Measurements from ENCODE around the gene ZXDC. TPM values are rescaled to one million over a fixed set of nuclear protein-coding genes. Genes with fewer than 3 reads are reported as not detected.

ZXDC gene
- total RNA-seq, 1 experiment from 2014 or later: 17.2 TPM

DNA sequence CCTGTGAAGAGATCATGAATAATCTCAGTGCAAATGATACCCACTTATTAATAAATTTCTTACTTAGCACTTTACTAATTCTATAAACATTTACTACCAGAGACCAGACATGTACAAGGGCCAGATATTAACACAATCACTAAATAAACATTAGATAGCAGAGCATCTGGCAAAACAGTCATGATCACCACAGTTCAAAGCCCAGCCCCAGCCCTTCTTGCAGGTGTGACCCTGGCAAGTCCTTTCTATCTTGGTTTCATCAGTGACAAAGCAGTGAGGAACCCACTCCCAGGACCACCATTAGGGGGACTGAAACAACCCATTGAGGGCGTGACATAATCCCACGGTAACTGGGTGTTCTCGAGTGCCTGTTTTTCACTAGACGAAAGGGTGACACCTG, 11.6 kb downstream of the ZXDC start:
- Histone ChIP-seq H3K4me3 (no peak overlapping the region), H3K36me3 (peaks cover 60% of the 10 kb centered on the region), H3K4me1 (peaks cover 5% of the 10 kb centered on the region; the same call in 1 of the 2 replicates), H3K9me3 (replicated peaks) (no peaks in the 10 kb centered on the region), H3K27me3 (no peaks in the 10 kb centered on the region), H3K27ac (no peak overlapping the region)
- no peak for DNase-seq

DNA sequence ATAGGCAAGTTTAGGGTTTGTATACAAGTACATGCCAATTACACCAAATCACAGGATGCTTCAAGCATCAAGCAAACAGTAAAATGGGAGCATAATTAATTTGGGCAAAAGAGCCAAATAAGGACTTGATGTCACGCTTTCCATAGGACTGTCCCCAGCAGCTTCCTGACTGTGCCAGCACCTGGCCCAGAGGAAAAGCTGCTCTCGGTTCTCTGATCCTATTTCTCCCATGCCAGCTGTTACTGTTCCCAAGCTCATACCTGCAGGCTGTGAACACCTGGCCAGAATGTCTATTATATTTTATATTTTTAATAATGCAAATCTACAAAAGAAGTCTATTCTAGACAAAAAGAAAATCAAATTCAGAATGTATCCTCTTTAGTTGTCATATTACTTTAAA, 12.2 kb downstream of the ZXDC start:
- no peak for DNase-seq
- peaks cover 57% of the 10 kb centered on the region for H3K36me3 ChIP-seq
- no peaks in the 10 kb centered on the region for H3K27me3 ChIP-seq
- peaks cover 5% of the 10 kb centered on the region; the same call in 1 of the 2 replicates for H3K4me1 ChIP-seq
- no peak overlapping the region for H3K4me3 ChIP-seq
- no peaks in the 10 kb centered on the region for H3K9me3 ChIP-seq (replicated peaks)
- no peak overlapping the region for H3K27ac ChIP-seq

DNA sequence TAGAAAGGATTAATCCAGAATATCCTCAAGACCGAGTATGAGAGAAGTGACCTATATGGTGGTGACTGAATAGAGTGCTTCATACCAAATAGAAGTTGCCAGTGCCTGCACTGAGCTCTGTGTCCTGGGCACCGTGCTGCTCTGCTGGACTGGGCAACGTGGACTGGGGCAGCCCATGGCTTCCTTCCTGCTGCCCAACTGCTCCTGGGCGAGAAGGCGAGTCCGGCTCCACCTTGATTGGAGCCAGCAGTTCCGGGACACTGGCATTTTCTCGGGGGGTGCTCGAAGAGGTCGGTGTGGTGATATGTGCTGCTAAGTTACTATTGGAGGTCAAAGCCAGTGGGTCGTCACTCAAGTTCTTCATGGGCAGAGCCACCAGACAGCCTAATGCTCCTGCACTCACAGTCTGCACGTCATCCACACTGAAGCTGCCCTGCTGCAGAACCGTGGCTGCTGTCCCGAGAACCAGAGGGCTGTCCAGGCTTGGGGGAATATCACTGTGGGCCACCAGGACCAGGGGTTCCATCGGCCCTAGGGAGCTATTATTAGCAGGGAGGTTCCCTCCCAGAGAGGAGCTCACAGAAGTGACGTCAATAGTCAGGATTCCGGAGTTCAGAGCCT, 14.1 kb downstream of the ZXDC start:
- Histone ChIP-seq H3K4me1 (peaks cover 5% of the 10 kb centered on the region; the same call in 1 of the 2 replicates), H3K4me3 (no peak overlapping the region), H3K9me3 (replicated peaks) (no peaks in the 10 kb centered on the region), H3K36me3 (peaks cover 52% of the 10 kb centered on the region), H3K27ac (no peak overlapping the region), H3K27me3 (no peaks in the 10 kb centered on the region)
- DNase-seq: no peak

DNA sequence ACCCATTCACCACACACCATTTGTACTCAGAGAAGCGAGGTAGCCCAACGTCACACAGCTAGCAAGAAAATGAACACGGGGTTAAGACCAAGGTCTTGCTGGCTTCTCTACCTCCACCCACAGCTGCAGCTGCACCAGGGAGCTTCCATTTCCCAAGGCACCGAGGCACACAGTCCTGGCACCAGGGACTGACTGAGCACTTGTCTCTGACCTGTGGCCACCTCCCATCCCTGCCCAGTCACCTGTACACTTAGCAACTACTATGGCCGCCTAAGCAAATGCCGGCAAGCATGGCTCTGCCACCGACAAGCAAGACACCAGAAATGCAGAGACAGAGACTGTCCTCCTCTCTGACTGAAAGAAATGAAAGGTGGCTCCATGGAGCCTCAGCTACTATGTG, 15.3 kb downstream of the ZXDC start:
- H3K4me1 ChIP-seq: peaks cover 5% of the 10 kb centered on the region; the same call in 1 of the 2 replicates
- no peak overlapping the region for H3K4me3 ChIP-seq
- H3K36me3 ChIP-seq: peaks cover 42% of the 10 kb centered on the region

DNA sequence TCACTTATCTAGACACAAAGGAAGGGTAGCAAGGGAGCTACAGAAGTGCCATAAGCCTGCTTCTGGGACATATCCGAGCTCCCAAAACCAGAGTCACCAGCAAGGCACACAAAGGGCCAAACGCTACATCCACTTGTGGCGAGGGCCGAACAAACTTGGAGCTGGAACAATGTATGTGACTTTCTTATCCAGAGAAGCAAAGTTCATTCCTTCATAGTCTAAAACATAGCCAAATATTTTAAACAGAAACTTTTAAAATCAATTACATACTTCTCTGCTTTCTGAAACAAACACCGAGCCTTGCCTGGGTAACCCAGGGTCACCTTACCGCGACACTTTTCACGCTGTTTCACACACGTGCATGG, 15.9 kb downstream of the ZXDC start:
- no peaks in the 10 kb centered on the region for H3K9me3 ChIP-seq (replicated peaks)
- H3K27me3 ChIP-seq: no peaks in the 10 kb centered on the region
- no peak for DNase-seq
- H3K27ac ChIP-seq: no peak overlapping the region
- H3K4me3 ChIP-seq: no peak overlapping the region
- H3K36me3 ChIP-seq: peaks cover 38% of the 10 kb centered on the region
- peaks cover 4% of the 10 kb centered on the region; the same call in 1 of the 2 replicates for H3K4me1 ChIP-seq

More for the DNA sequence above, 15.3 kb downstream of the ZXDC start:
- no peaks in the 10 kb centered on the region for H3K9me3 ChIP-seq (replicated peaks)
- H3K27ac ChIP-seq: no peak overlapping the region
- no peaks in the 10 kb centered on the region for H3K27me3 ChIP-seq
- DNase-seq: no peak

DNA sequence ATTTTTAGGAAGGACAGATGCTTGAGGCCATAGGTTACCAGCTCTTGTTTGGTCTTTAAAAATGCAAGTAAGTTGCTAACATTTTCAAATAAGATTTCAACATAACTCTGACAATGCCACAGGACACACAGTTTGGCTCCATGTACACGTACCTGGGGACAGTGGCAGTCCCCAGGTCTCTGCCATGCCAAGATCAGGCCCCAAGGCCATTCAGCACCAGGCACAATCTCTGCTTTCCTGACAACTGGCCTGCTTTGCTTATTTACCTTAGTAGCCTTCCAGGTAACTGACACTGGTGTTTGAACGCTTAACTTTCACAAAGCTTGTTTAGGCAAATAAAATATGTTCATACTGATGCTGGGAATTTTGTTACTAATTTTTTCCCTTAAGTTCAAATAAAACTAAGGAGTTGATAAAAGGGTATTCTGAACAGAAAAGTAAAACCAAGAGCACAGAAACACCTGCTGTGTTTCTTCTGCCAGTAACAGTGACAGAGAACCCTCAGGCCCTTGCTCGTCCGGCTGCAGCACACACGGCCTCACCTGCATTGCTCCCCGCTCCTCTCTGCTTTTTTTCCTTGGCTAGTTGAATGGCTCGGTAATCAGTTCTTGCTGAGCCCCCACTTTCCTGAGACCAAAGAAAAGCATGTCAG, 16.5 kb downstream of the ZXDC start:
- no peaks in the 10 kb centered on the region for H3K9me3 ChIP-seq (replicated peaks)
- H3K36me3 ChIP-seq: peaks cover 41% of the 10 kb centered on the region
- no peak overlapping the region for H3K4me3 ChIP-seq
- H3K27ac ChIP-seq: no peak overlapping the region
- no peaks in the 10 kb centered on the region for H3K4me1 ChIP-seq
- no peak for DNase-seq
- H3K27me3 ChIP-seq: no peaks in the 10 kb centered on the region

DNA sequence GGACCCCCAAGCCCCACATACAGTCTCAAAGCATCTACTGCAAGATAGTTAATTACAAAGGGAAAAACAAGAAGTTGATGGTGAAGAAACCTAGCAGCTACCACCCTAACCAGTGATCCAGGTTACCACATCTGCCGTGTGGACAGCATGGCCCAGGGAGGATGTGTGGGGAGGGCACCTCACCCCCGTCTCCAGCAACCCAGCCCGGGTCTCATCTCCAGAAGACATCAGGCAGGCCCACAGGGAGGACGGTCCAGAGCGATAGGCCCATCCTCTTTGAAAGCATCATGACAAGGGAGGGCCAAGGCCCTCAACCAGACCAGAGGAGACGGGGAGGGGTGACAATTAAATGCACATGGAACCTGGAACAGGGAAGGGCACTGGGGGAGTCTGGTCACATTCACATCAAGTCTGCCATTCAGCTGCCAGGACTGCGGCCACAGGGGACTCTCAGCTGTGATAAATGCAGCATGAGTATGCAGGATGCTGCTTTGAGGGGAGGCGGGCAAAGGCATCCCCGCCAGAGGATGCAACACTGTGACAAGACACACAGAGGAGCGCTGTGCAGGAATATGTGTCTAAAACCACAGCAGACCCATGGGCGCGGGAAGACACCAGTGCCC, 18.8 kb downstream of the ZXDC start:
- DNase-seq: no peak
- H3K27me3 ChIP-seq: no peaks in the 10 kb centered on the region
- H3K36me3 ChIP-seq: peaks cover 37% of the 10 kb centered on the region
- H3K4me1 ChIP-seq: no peaks in the 10 kb centered on the region
- H3K9me3 ChIP-seq (replicated peaks): no peaks in the 10 kb centered on the region
- H3K27ac ChIP-seq: no peak overlapping the region
- no peak overlapping the region for H3K4me3 ChIP-seq

DNA sequence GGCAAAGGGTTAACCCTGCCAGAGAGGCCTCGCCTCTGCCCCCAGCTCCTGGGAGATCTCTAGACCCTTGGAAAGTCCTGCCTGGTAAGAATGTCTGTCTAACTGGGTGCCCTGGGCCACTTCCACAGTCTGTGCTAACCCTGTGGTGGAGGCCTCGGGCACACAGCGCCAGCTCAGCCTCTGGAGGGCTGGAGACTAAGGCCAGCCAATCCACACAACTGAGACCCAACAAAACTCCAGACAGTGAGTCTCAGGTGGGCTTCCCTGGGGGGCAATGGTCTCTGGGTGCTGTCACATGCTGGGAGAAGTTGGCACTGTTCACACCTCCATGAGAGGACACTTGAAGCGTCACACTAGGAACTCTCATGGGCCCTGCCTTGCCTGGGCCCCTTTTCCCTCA, 19.5 kb downstream of the ZXDC start:
- no peak overlapping the region for H3K27ac ChIP-seq
- no peak for DNase-seq
- H3K36me3 ChIP-seq: peaks cover 31% of the 10 kb centered on the region

DNA sequence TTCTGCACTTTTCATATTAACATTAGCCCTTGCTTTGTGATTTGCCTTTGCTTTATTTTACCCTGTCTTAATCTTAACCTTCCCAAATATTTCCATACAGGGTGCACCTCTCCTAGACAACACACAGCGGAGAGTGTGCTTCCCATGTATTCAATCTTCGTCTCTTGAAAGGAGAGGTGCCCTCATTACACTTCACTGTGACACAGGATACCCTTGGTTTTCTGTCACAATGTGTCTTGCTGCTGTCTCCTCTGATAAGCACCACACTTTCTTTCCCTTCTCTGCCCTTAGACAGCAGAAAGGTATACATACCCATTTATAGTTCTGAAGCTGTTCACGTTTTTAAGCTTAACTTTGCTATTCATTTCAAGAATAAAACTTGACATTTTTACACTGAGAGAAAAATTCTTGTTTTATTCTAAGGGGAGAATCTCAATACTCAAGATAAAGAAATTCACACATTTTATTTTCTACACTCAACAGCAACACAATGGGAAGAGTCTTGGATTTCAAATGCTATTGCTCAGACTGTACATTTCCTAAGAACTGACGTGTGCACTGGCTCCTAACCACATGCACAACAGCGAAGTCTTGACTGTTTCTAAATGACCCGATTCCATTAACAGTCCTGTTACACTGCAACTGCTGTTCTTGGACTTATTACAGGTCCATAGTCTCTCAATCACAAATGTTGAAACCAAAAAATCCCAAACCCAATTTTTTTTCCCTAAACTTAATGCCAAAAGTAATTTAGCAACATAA, 21.1 kb downstream of the ZXDC start:
- DNase-seq: no peak
- Histone ChIP-seq H3K9me3 (replicated peaks) (no peaks in the 10 kb centered on the region), H3K36me3 (peaks cover 21% of the 10 kb centered on the region), H3K27ac (no peak overlapping the region), H3K4me1 (no peaks in the 10 kb centered on the region), H3K4me3 (no peak overlapping the region), H3K27me3 (no peaks in the 10 kb centered on the region)

More for the DNA sequence above, 19.5 kb downstream of the ZXDC start:
- H3K9me3 ChIP-seq (replicated peaks): no peaks in the 10 kb centered on the region
- H3K27me3 ChIP-seq: no peaks in the 10 kb centered on the region
- no peaks in the 10 kb centered on the region for H3K4me1 ChIP-seq
- H3K4me3 ChIP-seq: no peak overlapping the region

DNA sequence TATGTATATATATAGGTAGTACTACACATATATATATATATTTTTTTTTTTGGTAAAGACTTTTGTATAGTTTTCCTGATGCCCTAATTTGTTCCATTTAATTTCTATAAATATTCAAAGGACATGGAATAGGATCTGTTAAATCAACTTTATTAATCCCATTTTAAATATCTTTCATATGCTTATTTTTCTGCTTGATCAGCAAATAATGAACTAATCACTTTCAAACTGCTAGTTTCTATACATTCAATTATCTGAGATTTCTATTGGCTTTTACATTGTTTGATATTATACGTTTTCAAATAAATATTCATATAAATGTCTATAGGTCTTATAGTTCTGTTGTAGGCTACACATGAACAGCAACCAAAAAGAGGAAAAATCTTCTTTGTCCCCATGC, 21.7 kb downstream of the ZXDC start:
- Histone ChIP-seq H3K4me1 (no peaks in the 10 kb centered on the region), H3K36me3 (peaks cover 16% of the 10 kb centered on the region), H3K27me3 (no peaks in the 10 kb centered on the region), H3K4me3 (no peak overlapping the region), H3K9me3 (replicated peaks) (no peaks in the 10 kb centered on the region), H3K27ac (no peak overlapping the region)
- DNase-seq: no peak

DNA sequence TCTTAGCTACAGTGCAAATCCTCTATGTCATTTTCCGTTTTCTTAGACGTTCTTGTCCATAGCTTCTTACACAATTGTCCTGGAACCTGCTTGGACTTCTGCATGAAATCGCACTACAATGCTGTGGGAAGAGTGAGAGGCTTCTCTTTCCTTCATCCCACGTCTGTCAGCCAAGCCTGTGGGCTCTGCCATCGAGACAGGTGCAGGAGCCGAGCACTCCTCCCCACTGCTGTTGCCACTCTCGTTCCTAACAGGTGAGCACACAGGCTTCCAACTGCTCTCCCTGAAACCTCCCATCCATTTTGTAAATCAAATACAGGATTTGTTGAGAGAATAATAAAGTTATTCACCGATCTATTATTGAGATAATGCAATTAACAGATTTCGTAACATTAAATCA, 23.5 kb downstream of the ZXDC start:
- Histone ChIP-seq H3K36me3 (peaks cover 14% of the 10 kb centered on the region), H3K4me1 (no peaks in the 10 kb centered on the region), H3K27ac (no peak overlapping the region), H3K4me3 (no peak overlapping the region), H3K27me3 (no peaks in the 10 kb centered on the region), H3K9me3 (replicated peaks) (no peaks in the 10 kb centered on the region)
- no peak for DNase-seq

DNA sequence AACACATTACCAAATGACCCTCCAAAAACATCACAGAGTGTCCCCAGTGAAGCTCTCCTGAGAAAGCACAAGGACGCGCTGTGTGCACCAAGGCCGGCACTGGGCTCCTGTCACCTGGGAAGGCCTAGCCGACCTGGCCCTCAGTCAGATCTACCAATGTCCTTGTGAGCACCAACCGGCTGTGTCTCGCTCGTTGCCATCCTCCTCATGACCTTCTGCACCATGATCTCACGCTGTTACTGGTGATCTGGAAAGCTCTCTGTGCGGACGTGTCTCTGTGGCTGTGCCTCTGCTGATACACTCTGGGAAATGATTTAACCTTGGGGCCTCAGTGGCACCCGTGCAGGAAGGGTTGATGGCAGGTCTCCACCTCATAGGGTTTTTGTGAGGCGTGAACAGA, 24.2 kb downstream of the ZXDC start:
- Histone ChIP-seq H3K4me1 (no peaks in the 10 kb centered on the region), H3K4me3 (no peak overlapping the region), H3K27me3 (no peaks in the 10 kb centered on the region), H3K36me3 (peaks cover 14% of the 10 kb centered on the region), H3K9me3 (replicated peaks) (no peaks in the 10 kb centered on the region), H3K27ac (no peak overlapping the region)
- no peak for DNase-seq

DNA sequence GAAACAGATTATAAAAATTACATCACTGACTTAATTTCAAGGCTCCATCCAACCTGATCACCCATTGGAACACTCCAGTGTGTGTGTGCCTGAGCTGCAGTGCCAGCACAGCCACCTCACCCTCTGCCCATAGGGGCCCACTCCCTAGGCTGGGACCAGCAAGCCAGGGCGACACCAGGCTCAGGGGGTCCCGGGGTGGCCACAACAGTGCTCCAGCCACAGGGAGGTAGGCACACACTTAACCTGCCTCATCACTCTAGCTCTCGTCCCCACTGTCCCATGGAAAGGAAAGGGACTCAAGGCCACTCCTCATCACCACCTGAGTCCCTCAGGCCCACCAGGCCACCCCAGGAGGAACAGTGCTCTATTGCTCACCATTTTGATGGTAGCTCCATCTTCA, 24.9 kb downstream of the ZXDC start:
- Histone ChIP-seq H3K4me1 (no peaks in the 10 kb centered on the region), H3K36me3 (peaks cover 14% of the 10 kb centered on the region), H3K4me3 (no peak overlapping the region), H3K27me3 (no peaks in the 10 kb centered on the region), H3K9me3 (replicated peaks) (no peaks in the 10 kb centered on the region), H3K27ac (no peak overlapping the region)
- DNase-seq: no peak

DNA sequence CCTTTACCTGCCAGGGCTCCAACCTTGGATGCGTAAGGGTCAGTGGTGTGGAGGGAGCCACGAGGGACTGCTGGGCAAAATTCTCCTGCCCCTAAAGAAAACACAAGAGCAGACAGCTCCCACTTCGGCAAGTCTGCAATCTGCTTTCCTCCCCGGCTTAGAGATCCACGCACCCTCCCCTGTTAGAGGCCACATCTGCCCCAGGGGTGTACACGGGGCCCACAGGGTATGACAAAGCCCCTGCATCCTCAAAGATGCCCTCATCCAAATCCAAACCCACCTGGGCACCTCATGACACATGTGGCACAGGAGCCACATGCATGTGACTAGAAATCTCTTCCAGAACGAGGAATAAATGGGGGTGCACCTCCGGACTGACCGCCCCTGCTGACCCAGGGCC, 25.5 kb downstream of the ZXDC start:
- DNase-seq: no peak
- Histone ChIP-seq H3K4me1 (no peaks in the 10 kb centered on the region), H3K27me3 (no peaks in the 10 kb centered on the region), H3K9me3 (replicated peaks) (no peaks in the 10 kb centered on the region), H3K4me3 (no peak overlapping the region), H3K36me3 (peaks cover 14% of the 10 kb centered on the region), H3K27ac (no peak overlapping the region)

DNA sequence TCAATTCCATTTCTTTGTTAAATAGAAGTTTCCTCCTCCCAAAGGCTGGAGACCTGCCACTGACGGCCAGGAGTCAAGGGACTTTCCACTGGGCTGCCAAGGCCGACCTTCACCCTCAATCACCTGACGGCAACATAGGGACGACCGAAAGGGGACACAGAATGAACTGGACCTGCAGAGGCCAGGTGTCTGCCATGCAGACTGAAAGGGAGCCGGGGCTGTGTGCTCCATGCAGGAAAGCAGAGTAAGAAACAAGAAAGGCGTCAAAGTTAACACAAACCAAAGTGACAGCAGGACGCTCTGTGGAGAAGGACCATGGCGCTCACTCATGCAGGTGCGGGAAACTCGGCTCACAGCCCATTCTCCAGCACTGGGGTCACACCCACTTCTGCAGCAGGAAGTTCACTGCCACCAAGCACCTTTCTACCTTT, 26.1 kb downstream of the ZXDC start:
- Histone ChIP-seq H3K27me3 (no peaks in the 10 kb centered on the region), H3K36me3 (peaks cover 13% of the 10 kb centered on the region), H3K9me3 (replicated peaks) (no peaks in the 10 kb centered on the region), H3K27ac (no peak overlapping the region), H3K4me3 (no peak overlapping the region), H3K4me1 (no peaks in the 10 kb centered on the region)
- DNase-seq: no peak
